ENCODE results near the gene C3orf22.

The C3orf22 gene

GRCh38 chr3:126551839-126552687 lies 6.7 kb downstream of the C3orf22 start:
- Histone ChIP-seq H3K27me3 (ENCODE audit: insufficient read depth, poor library complexity, severe bottlenecking) (no peaks in the 10 kb centered on the region), H3K27ac (replicated peaks) (no peak overlapping the region), H3K4me3 (replicated peaks; ENCODE audit: insufficient read depth, low read length) (no peak overlapping the region)
- no peak for DNase-seq (ENCODE audit: low read depth in 1 of 2, low spot score in 1 of 2)
- TF ChIP-seq GABPA (IDR thresholded peaks at IDR 0.05; ENCODE audit: low read depth): no peak
- TF ChIP-seq POLR2AphosphoS5 (IDR thresholded peaks at IDR 0.05; ENCODE audit: low read depth): no peak
- no peak for TF ChIP-seq SPI1 (IDR thresholded peaks at IDR 0.05; ENCODE audit: borderline replicate concordance, low read depth)
- TF ChIP-seq REST (IDR thresholded peaks at IDR 0.05; ENCODE audit: insufficient replicate concordance, low read depth): no peak
- no peak for TF ChIP-seq CTCF (IDR thresholded peaks at IDR 0.05; ENCODE audit: insufficient read depth, low read length)

GRCh38 chr3:126551121-126551838 lies 7.5 kb downstream of the C3orf22 start:
- TF ChIP-seq POLR2AphosphoS5 (IDR thresholded peaks at IDR 0.05; ENCODE audit: low read depth): no peak
- no peak for TF ChIP-seq REST (IDR thresholded peaks at IDR 0.05; ENCODE audit: insufficient replicate concordance, low read depth)
- TF ChIP-seq SPI1 (IDR thresholded peaks at IDR 0.05; ENCODE audit: borderline replicate concordance, low read depth): no peak
- TF ChIP-seq GABPA (IDR thresholded peaks at IDR 0.05; ENCODE audit: low read depth): no peak
- no peak for TF ChIP-seq CTCF (IDR thresholded peaks at IDR 0.05; ENCODE audit: insufficient read depth, low read length)
- H3K4me3 ChIP-seq (replicated peaks; ENCODE audit: insufficient read depth, low read length): no peak overlapping the region
- no peak overlapping the region for H3K27ac ChIP-seq (replicated peaks)
- no peaks in the 10 kb centered on the region for H3K27me3 ChIP-seq (ENCODE audit: insufficient read depth, poor library complexity, severe bottlenecking)
- no peak for DNase-seq (ENCODE audit: low read depth in 1 of 2, low spot score in 1 of 2)

GRCh38 chr3:126550488-126551051 lies 8.2 kb downstream of the C3orf22 start:
- no peak for TF ChIP-seq REST (IDR thresholded peaks at IDR 0.05; ENCODE audit: insufficient replicate concordance, low read depth)
- TF ChIP-seq SPI1 (IDR thresholded peaks at IDR 0.05; ENCODE audit: borderline replicate concordance, low read depth): no peak
- no peak for TF ChIP-seq POLR2AphosphoS5 (IDR thresholded peaks at IDR 0.05; ENCODE audit: low read depth)
- no peak for TF ChIP-seq GABPA (IDR thresholded peaks at IDR 0.05; ENCODE audit: low read depth)
- TF ChIP-seq CTCF (IDR thresholded peaks at IDR 0.05; ENCODE audit: insufficient read depth, low read length): no peak
- DNase-seq (ENCODE audit: low read depth in 1 of 2, low spot score in 1 of 2): no peak
- Histone ChIP-seq H3K4me3 (replicated peaks; ENCODE audit: insufficient read depth, low read length) (no peak overlapping the region), H3K27ac (replicated peaks) (no peak overlapping the region), H3K27me3 (ENCODE audit: insufficient read depth, poor library complexity, severe bottlenecking) (no peaks in the 10 kb centered on the region)
